SK-N-SH (cell line): ENCODE measurements around the gene S100A7. TPM values are rescaled to one million over a fixed set of nuclear protein-coding genes. Genes with fewer than 3 reads are reported as not detected.

Source experiments
- CTCF ChIA-PET: fragments of 300-600, 350-600 bp; formaldehyde crosslinking; extraction: SDS; loops from one replicate; lab custom pipeline; 2021; lab: Yijun Ruan, JAX
- POLR2A ChIA-PET: fragments of 350-600 bp; sonication (Branson Sonifier 250); formaldehyde crosslinking; extraction: SDS; loops from one replicate; lab custom pipeline; 2020; ENCODE audit warnings: antibody characterized with exemption, inconsistent platforms; lab: Yijun Ruan, JAX
- DNase-seq: peaks from one replicate; pipeline ENCODE4 v3.0.0; 2012
- H2AFZ ChIP-seq: fragments of 200-600 bp; sonication (generic); 2 replicates; pipeline ENCODE4 v1.8.1; 2016; ENCODE audit warnings: antibody characterized with exemption, mild to moderate bottlenecking, low read depth
- H3F3A ChIP-seq: fragments of 200-600 bp; sonication (generic); replicated peaks from 2 replicates; pipeline ENCODE3; 2016; ENCODE audit warnings: antibody characterized with exemption, mild to moderate bottlenecking; ENCODE audit not compliant: insufficient read depth
- H3K27ac ChIP-seq, 2 experiments: fragments of 200-500 bp in 1 of 2; fragments of 200-600 bp in 1 of 2; sonication (Bioruptor generic) in 1 of 2; sonication (generic), shearing (Covaris generic) in 1 of 2; 2 replicates each; pipeline versions ENCODE4 v1.5.1 to v1.6.1; 2014 to 2016; ENCODE audit warnings: low read depth in 2 of 2, inconsistent platforms in 1 of 2, low read length in 1 of 2, mild to moderate bottlenecking in 1 of 2, mixed read lengths in 1 of 2
- H3K27me3 ChIP-seq: fragments of 200-600 bp; sonication (generic), shearing (Covaris generic); 2 replicates; pipeline ENCODE4 v1.6.1; 2016; ENCODE audit warnings: mixed run types; ENCODE audit not compliant: insufficient read depth
- H3K36me3 ChIP-seq, 2 experiments: fragments of 200-500 bp in 1 of 2; fragments of 200-600 bp in 1 of 2; sonication (Bioruptor generic) in 1 of 2; sonication (generic) in 1 of 2; replicated peaks in 1 of 2; 2 replicates each; pipeline versions ENCODE3 to v1.5.1; 2014 to 2016; ENCODE audit warnings: low read length in 1 of 2, mild to moderate bottlenecking in 1 of 2; ENCODE audit not compliant: insufficient read depth in 2 of 2, control insufficient read depth in 1 of 2
- H3K4me1 ChIP-seq, 2 experiments: fragments of 200-500 bp in 1 of 2; fragments of 200-600 bp in 1 of 2; sonication (Bioruptor generic) in 1 of 2; sonication (generic), shearing (Covaris generic) in 1 of 2; 2 replicates each; pipeline versions ENCODE4 v1.5.1 to v1.6.1; 2014 to 2016; ENCODE audit warnings: low read depth in 1 of 2, low read length in 1 of 2, mixed run types in 1 of 2; ENCODE audit not compliant: insufficient read depth in 2 of 2, control insufficient read depth in 1 of 2
- H3K4me2 ChIP-seq: fragments of 200-600 bp; sonication (generic), shearing (Covaris generic); 2 replicates; pipeline ENCODE4 v1.6.1; 2017; ENCODE audit warnings: mixed run types
- H3K4me3 ChIP-seq, 2 experiments: fragments of 200-500 bp in 1 of 2; fragments of 200-600 bp in 1 of 2; sonication (Bioruptor generic) in 1 of 2; sonication (generic), shearing (Covaris generic) in 1 of 2; 2 replicates each; pipeline versions ENCODE4 v1.5.1 to v1.8.1; 2014 to 2016; ENCODE audit warnings: low read depth in 2 of 2, inconsistent platforms in 1 of 2, low read length in 1 of 2, mild to moderate bottlenecking in 1 of 2, mixed read lengths in 1 of 2, moderate library complexity in 1 of 2
- H3K79me2 ChIP-seq: fragments of 200-600 bp; sonication (generic); 2 replicates; pipeline ENCODE4 v1.8.1; 2017; ENCODE audit warnings: mild to moderate bottlenecking; ENCODE audit not compliant: insufficient read depth
- H3K9ac ChIP-seq: fragments of 200-600 bp; sonication (generic); 2 replicates; pipeline ENCODE4 v1.6.1; 2017; ENCODE audit warnings: mixed run types
- H3K9me2 ChIP-seq: fragments of 200-600 bp; sonication (generic); 2 replicates; pipeline ENCODE4 v1.6.1; 2017; ENCODE audit warnings: mixed run types
- H3K9me3 ChIP-seq: fragments of 200-600 bp; sonication (generic); 2 replicates; pipeline ENCODE4 v1.6.1; 2017; ENCODE audit warnings: mixed run types, mild to moderate bottlenecking, moderate library complexity
- H4K20me1 ChIP-seq: fragments of 200-600 bp; sonication (generic); 2 replicates; pipeline ENCODE4 v1.6.1; 2017; ENCODE audit warnings: mild to moderate bottlenecking, mixed run types; ENCODE audit not compliant: insufficient read depth
- CHD2 ChIP-seq: fragments of 150-350 bp; IDR thresholded peaks from 2 replicates; pipeline ENCODE4 v1.6.1; 2018; ENCODE audit warnings: low read length; ENCODE audit not compliant: partially characterized antibody
- EZH2phosphoT487 ChIP-seq: fragments of 200-600 bp; sonication (generic); IDR thresholded peaks from 2 replicates; pipeline ENCODE4 v1.6.1; 2017; ENCODE audit warnings: low read depth, mixed run types, mild to moderate bottlenecking, antibody characterized with exemption, moderate library complexity, borderline replicate concordance
- FOSL2 ChIP-seq: IDR thresholded peaks from 2 replicates; pipeline ENCODE4 v1.4.0; 2012; ENCODE audit warnings: low read depth, mild to moderate bottlenecking, moderate library complexity, borderline replicate concordance
- FOXJ3 ChIP-seq: sonication (generic); formaldehyde crosslinking; IDR thresholded peaks from 2 replicates; pipeline ENCODE4 v1.5.1; 2020; ENCODE audit warnings: mild to moderate bottlenecking, missing genetic modification reagents
- GATA2 ChIP-seq: sonication (generic); formaldehyde crosslinking; IDR thresholded peaks from 2 replicates; pipeline ENCODE4 v1.5.0; 2020; ENCODE audit warnings: mild to moderate bottlenecking, missing genetic modification reagents
- IRF3 ChIP-seq: fragments of 150-350 bp; IDR thresholded peaks from 2 replicates; pipeline ENCODE4 v1.6.1; 2016; ENCODE audit warnings: mild to moderate bottlenecking, low read depth, low read length
- MEF2A ChIP-seq: IDR thresholded peaks from 2 replicates; pipeline ENCODE4 v1.4.0; 2012; ENCODE audit warnings: low read depth, borderline replicate concordance
- MXI1 ChIP-seq: IDR thresholded peaks from 2 replicates; pipeline ENCODE4 v1.6.1; 2012; ENCODE audit warnings: mild to moderate bottlenecking, low read depth, low read length, improper control_type of control experiment
- PBX3 ChIP-seq: IDR thresholded peaks from 2 replicates; pipeline ENCODE4; 2012
- RCOR1 ChIP-seq: fragments of 150-350 bp; IDR thresholded peaks from 2 replicates; pipeline ENCODE4 v1.6.1; 2017; ENCODE audit warnings: antibody characterized with exemption, low read length
- RFX5 ChIP-seq: IDR thresholded peaks from 2 replicates; pipeline ENCODE4 v1.6.1; 2012; ENCODE audit warnings: mild to moderate bottlenecking, improper control_type of control experiment, low read length
- SIN3A ChIP-seq: IDR thresholded peaks from 2 replicates; pipeline ENCODE4 v1.6.1; 2012; ENCODE audit warnings: low read depth, mild to moderate bottlenecking, low read length, moderate library complexity, borderline replicate concordance
- TAF1 ChIP-seq: IDR thresholded peaks from 2 replicates; pipeline ENCODE4 v1.6.1; 2012; ENCODE audit warnings: low read depth, mild to moderate bottlenecking, low read length, moderate library complexity, borderline replicate concordance
- TCF12 ChIP-seq: IDR thresholded peaks from 2 replicates; pipeline ENCODE4 v1.4.0; 2012
- USF2 ChIP-seq: fragments of 150-350 bp; IDR thresholded peaks from 2 replicates; pipeline ENCODE4 v1.6.1; 2017; ENCODE audit warnings: antibody characterized with exemption, low read length, low read depth, borderline replicate concordance
- YY1 ChIP-seq: IDR thresholded peaks from 2 replicates; pipeline ENCODE4 v1.4.0; 2012; ENCODE audit warnings: low read depth, mild to moderate bottlenecking
- WGBS: methylation state at CpG from one replicate; pipeline ENCODE4 v1.1.6; 2017; ENCODE audit warnings: low lambda C conversion rate; 5-methylcytosine and 5-hydroxymethylcytosine counted together
- polyA plus RNA-seq, 3 experiments: library from polyadenylated mRNA; depleted of rRNA; stranded (reverse); fragments of >200 nt; gene quantifications; 2 replicates each; pipeline ENCODE4 v1.2.3, GENCODE V29; 2012
- TF ChIP-seq, protein P1 (sequence below): IDR thresholded peaks from 2 replicates; pipeline ENCODE4 v1.4.0; 2012; ENCODE audit warnings: low read depth, borderline replicate concordance
- TF ChIP-seq, protein P2 (sequence below): IDR thresholded peaks from 2 replicates; pipeline ENCODE4 v1.6.1; 2012; ENCODE audit warnings: mild to moderate bottlenecking, low read depth, low read length, moderate library complexity

The S100A7 gene
- polyA plus RNA-seq, 1 of the 3 experiments (the other 2 are of a cell fraction) = not detected

DNA sequence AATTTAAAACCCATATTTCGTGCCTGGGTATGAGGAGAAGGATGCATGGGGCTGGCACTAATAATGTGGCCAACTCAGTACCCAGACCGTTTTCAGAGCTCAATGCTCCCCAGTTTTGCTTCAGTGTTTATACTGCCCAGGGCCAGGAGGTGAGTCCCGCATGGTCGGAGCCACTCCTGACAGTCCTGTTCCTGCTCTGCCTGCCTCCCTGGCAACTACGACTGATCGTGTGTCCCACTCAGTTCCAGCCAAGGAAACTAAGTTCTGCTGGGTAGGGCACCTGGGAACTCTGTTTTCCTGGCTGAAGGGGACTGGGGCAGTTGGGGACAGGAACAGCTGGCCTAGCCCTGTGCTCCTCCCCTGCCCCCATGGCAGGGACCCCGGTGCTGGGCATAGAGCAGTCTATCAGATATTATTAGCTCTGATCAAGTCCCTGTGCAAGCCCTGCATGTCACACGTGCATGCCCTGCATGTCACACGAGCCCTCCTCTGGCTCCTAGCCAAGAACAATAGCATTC is 19.2 kb downstream of the S100A7 start:
- H3K36me3 ChIP-seq = no peaks in the 10 kb centered on the region
- no peak overlapping the region for H3K4me3 ChIP-seq
- no peaks in the 10 kb centered on the region for H3K9me3 ChIP-seq
- DNase-seq = no peak
- H3K4me1 ChIP-seq = no peaks in the 10 kb centered on the region
- no peak overlapping the region for H3K4me2 ChIP-seq
- H3F3A ChIP-seq = no peaks in the 10 kb centered on the region
- H3K79me2 ChIP-seq = no peaks in the 10 kb centered on the region
- H3K27ac ChIP-seq = no peak overlapping the region
- 4% methylated on average over 9 of the region's 9 CpGs for WGBS
- no peak for TF ChIP-seq TAF1
- TF ChIP-seq YY1 = no peak
- TF ChIP-seq, protein P1, sequence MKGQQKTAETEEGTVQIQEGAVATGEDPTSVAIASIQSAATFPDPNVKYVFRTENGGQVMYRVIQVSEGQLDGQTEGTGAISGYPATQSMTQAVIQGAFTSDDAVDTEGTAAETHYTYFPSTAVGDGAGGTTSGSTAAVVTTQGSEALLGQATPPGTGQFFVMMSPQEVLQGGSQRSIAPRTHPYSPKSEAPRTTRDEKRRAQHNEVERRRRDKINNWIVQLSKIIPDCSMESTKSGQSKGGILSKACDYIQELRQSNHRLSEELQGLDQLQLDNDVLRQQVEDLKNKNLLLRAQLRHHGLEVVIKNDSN = no peak
- no peak for TF ChIP-seq MEF2A
- TF ChIP-seq TCF12 = no peak
- no peak for TF ChIP-seq RCOR1
- no peak for TF ChIP-seq PBX3
- no peak for TF ChIP-seq SIN3A
- no peak for TF ChIP-seq IRF3
- no peak for TF ChIP-seq EZH2phosphoT487
- TF ChIP-seq MXI1 = no peak
- TF ChIP-seq FOSL2 = no peak
- no peak for TF ChIP-seq RFX5
- TF ChIP-seq FOXJ3 (CRISPR knock-in tag) = no peak
- TF ChIP-seq USF2 = no peak
- TF ChIP-seq, protein P2, sequence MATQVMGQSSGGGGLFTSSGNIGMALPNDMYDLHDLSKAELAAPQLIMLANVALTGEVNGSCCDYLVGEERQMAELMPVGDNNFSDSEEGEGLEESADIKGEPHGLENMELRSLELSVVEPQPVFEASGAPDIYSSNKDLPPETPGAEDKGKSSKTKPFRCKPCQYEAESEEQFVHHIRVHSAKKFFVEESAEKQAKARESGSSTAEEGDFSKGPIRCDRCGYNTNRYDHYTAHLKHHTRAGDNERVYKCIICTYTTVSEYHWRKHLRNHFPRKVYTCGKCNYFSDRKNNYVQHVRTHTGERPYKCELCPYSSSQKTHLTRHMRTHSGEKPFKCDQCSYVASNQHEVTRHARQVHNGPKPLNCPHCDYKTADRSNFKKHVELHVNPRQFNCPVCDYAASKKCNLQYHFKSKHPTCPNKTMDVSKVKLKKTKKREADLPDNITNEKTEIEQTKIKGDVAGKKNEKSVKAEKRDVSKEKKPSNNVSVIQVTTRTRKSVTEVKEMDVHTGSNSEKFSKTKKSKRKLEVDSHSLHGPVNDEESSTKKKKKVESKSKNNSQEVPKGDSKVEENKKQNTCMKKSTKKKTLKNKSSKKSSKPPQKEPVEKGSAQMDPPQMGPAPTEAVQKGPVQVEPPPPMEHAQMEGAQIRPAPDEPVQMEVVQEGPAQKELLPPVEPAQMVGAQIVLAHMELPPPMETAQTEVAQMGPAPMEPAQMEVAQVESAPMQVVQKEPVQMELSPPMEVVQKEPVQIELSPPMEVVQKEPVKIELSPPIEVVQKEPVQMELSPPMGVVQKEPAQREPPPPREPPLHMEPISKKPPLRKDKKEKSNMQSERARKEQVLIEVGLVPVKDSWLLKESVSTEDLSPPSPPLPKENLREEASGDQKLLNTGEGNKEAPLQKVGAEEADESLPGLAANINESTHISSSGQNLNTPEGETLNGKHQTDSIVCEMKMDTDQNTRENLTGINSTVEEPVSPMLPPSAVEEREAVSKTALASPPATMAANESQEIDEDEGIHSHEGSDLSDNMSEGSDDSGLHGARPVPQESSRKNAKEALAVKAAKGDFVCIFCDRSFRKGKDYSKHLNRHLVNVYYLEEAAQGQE = no peak
- no peak for TF ChIP-seq CHD2
- TF ChIP-seq GATA2 (CRISPR knock-in tag) = no peak
- CTCF ChIA-PET = interaction anchor here (0.7 to 1.0 kb wide), 2 partner anchors 22 kb away, joined by 4 read pairs; no protein-coding TSS in a partner anchor
- H3K9me2 ChIP-seq = no peaks in the 10 kb centered on the region
- peaks cover 17% of the 10 kb centered on the region; the same call in 1 of the 2 replicates for H3K27me3 ChIP-seq
- no peak overlapping the region for H3K9ac ChIP-seq
- POLR2A ChIA-PET = no interaction called here
- no peaks in the 10 kb centered on the region for H4K20me1 ChIP-seq
- H2AFZ ChIP-seq = no peak overlapping the region
